LHCN-M2 (cell line): Measurements from ENCODE around the gene SEPTIN11. TPM values are rescaled to one million over a fixed set of nuclear protein-coding genes. Genes with fewer than 3 reads are reported as not detected.
A peak's percentile ranks its signal among the peaks of the same experiment; 100 is the strongest.

ENCODE experiments used
- DNase-seq: peaks from one replicate; pipeline ENCODE4 v3.0.0-alpha.2; 2012; ENCODE audit warnings: low read depth
- total RNA-seq: library from RNA; depleted of rRNA; stranded (reverse); fragments of >200 nt; gene quantifications from 2 replicates; pipeline ENCODE4 v1.2.3, GENCODE V29; 2014

SEPTIN11 gene
- total RNA-seq, 1 experiment from 2014 or later = 202 TPM

- DNase-seq = no peak
Measured at GRCh38 chr4:76979236-76979635, 29.7 kb downstream of the SEPTIN11 start.

- DNase-seq = no peak
Measured at GRCh38 chr4:76980261-76980660, 30.7 kb downstream of the SEPTIN11 start.

- DNase-seq = no peak
Measured at GRCh38 chr4:76981644-76982043, 32.1 kb downstream of the SEPTIN11 start.

- no peak for DNase-seq
Measured at GRCh38 chr4:76982638-76983584, 33.4 kb downstream of the SEPTIN11 start.

- DNase-seq = peak; percentile 67
Measured at GRCh38 chr4:76984127-76984526, 34.6 kb downstream of the SEPTIN11 start.

- peak; percentile 99 for DNase-seq
Measured at GRCh38 chr4:76984788-76985211, 35.2 kb downstream of the SEPTIN11 start.

GRCh38 chr4:76987153-76987591, 37.6 kb downstream of the SEPTIN11 start:
- peak; percentile 90 for DNase-seq

GRCh38 chr4:76987685-76988084, 38.1 kb downstream of the SEPTIN11 start:
- DNase-seq = peak; percentile 64

- DNase-seq = no peak
Measured at GRCh38 chr4:76989391-76990061, 40.0 kb downstream of the SEPTIN11 start.

GRCh38 chr4:76990288-76991080, 40.9 kb downstream of the SEPTIN11 start:
- DNase-seq = peak; percentile 92

- DNase-seq = no peak
Measured at GRCh38 chr4:76991161-76991660, 41.7 kb downstream of the SEPTIN11 start.

GRCh38 chr4:76993787-76994641, 44.5 kb downstream of the SEPTIN11 start:
- DNase-seq = peak; percentile 84

- no peak for DNase-seq
Measured at GRCh38 chr4:76995776-76996175, 46.2 kb downstream of the SEPTIN11 start.

- DNase-seq = no peak
Measured at GRCh38 chr4:76996445-76996844, 46.9 kb downstream of the SEPTIN11 start.

GRCh38 chr4:76997077-76997476, 47.5 kb downstream of the SEPTIN11 start:
- no peak for DNase-seq

GRCh38 chr4:76997532-76997931, 48.0 kb downstream of the SEPTIN11 start:
- DNase-seq = no peak

- DNase-seq = no peak
Measured at GRCh38 chr4:76998251-76998901, 48.8 kb downstream of the SEPTIN11 start.
